GM23338 (cell line): ENCODE data around the gene CAMTA1. TPM values are rescaled to one million over a fixed set of nuclear protein-coding genes. Genes with fewer than 3 reads are reported as not detected.

ENCODE experiments used
- ATAC-seq: fragments of 200-7000 bp; cut with Tn5 transposase; 3 replicates; pipeline ENCODE4 v1.9.1; 2020
- DNase-seq: peaks from one replicate; pipeline ENCODE4 v3.0.0-alpha.2; 2015; ENCODE audit warnings: low spot score
- H2AFZ ChIP-seq: fragments of 200-600 bp; sonication (generic); 2 replicates; pipeline ENCODE4 v1.8.0; 2016; ENCODE audit warnings: antibody characterized with exemption, mild to moderate bottlenecking, moderate library complexity
- H3F3A ChIP-seq: fragments of 200-600 bp; sonication (generic); replicated peaks from 2 replicates; pipeline ENCODE4 v1.8.0; 2017; ENCODE audit warnings: antibody characterized with exemption, mixed run types, low read depth
- H3K27ac ChIP-seq: fragments of 200-600 bp; sonication (generic); 2 replicates; pipeline ENCODE4 v1.6.1; 2016; ENCODE audit warnings: low read depth
- H3K27me3 ChIP-seq: fragments of 200-600 bp; sonication (generic); 2 replicates; pipeline ENCODE4 v1.8.0; 2016; ENCODE audit warnings: mild to moderate bottlenecking, mixed run types, moderate library complexity; ENCODE audit not compliant: insufficient read depth
- H3K36me3 ChIP-seq: fragments of 200-600 bp; sonication (generic); 2 replicates; pipeline ENCODE4 v1.8.0; 2016; ENCODE audit warnings: mild to moderate bottlenecking; ENCODE audit not compliant: insufficient read depth
- H3K4me1 ChIP-seq: fragments of 200-600 bp; sonication (generic); 2 replicates; pipeline ENCODE4 v1.8.0; 2016; ENCODE audit warnings: mild to moderate bottlenecking, moderate library complexity; ENCODE audit not compliant: insufficient read depth
- H3K4me2 ChIP-seq: fragments of 200-600 bp; sonication (generic); 2 replicates; pipeline ENCODE4 v1.7.1; 2017; ENCODE audit warnings: mixed run types
- H3K4me3 ChIP-seq: fragments of 200-600 bp; sonication (generic); 2 replicates; pipeline ENCODE4 v1.6.1; 2016; ENCODE audit warnings: mixed run types
- H3K79me2 ChIP-seq: fragments of 200-600 bp; sonication (generic); replicated peaks from 2 replicates; pipeline ENCODE4 v1.8.0; 2017; ENCODE audit warnings: mild to moderate bottlenecking; ENCODE audit not compliant: insufficient read depth
- H3K9me2 ChIP-seq: fragments of 200-600 bp; sonication (generic); 2 replicates; pipeline ENCODE4 v1.8.0; 2017; ENCODE audit not compliant: insufficient read depth
- H4K20me1 ChIP-seq: fragments of 200-600 bp; sonication (generic); replicated peaks from 2 replicates; pipeline ENCODE4 v1.8.0; 2017; ENCODE audit warnings: mild to moderate bottlenecking; ENCODE audit not compliant: insufficient read depth
- H3K27ac Mint-ChIP-seq: 2 replicates; pipeline ENCODE4 v1.8.0; 2020; ENCODE audit warnings: inconsistent platforms, mild to moderate bottlenecking, moderate library complexity, mixed read lengths
- H3K27me3 Mint-ChIP-seq: 3 replicates; pipeline ENCODE4 v1.8.0; 2022; ENCODE audit warnings: low read depth, mild to moderate bottlenecking, moderate library complexity, mixed read lengths, inconsistent platforms; ENCODE audit not compliant: insufficient read depth, poor library complexity
- H3K36me3 Mint-ChIP-seq: 3 replicates; pipeline ENCODE4 v1.8.0; 2021; ENCODE audit warnings: low read depth, mild to moderate bottlenecking, inconsistent platforms, moderate library complexity, mixed read lengths
- H3K4me1 Mint-ChIP-seq: 3 replicates; pipeline ENCODE4 v1.8.0; 2020; ENCODE audit warnings: mild to moderate bottlenecking, inconsistent platforms, mixed read lengths
- H3K4me3 Mint-ChIP-seq: 3 replicates; pipeline ENCODE4 v1.8.0; 2021; ENCODE audit warnings: moderate library complexity, mild to moderate bottlenecking, inconsistent platforms, mixed read lengths
- H3K9me3 Mint-ChIP-seq: 3 replicates; pipeline ENCODE4 v1.8.0; 2020; ENCODE audit warnings: moderate library complexity, mild to moderate bottlenecking, inconsistent platforms, mixed read lengths
- CREB1 ChIP-seq: fragments of 250-450 bp; sonication (Bioruptor Pico); IDR thresholded peaks from 2 replicates; pipeline ENCODE4 v1.5.0; 2020; ENCODE audit warnings: low read depth, mild to moderate bottlenecking, moderate library complexity
- EZH2phosphoT487 ChIP-seq: fragments of 200-600 bp; sonication (generic); IDR thresholded peaks from one replicate; pipeline ENCODE4 v1.8.1; 2018; ENCODE audit warnings: antibody characterized with exemption; ENCODE audit not compliant: unreplicated experiment
- NANOG ChIP-seq: IDR thresholded peaks from 2 replicates; pipeline ENCODE4 v1.6.1; 2016; ENCODE audit warnings: antibody characterized with exemption, borderline replicate concordance
- STAT1 ChIP-seq: IDR thresholded peaks from one replicate; pipeline ENCODE4 v1.6.1; 2016; ENCODE audit warnings: antibody characterized with exemption; ENCODE audit not compliant: unreplicated experiment
- ZNF114 ChIP-seq: fragments of 250-450 bp; sonication (Bioruptor Pico); IDR thresholded peaks from 2 replicates; pipeline ENCODE4 v1.5.0; 2020; ENCODE audit warnings: mild to moderate bottlenecking, moderate library complexity
- ZNF331 ChIP-seq: fragments of 250-450 bp; sonication (Bioruptor Pico); IDR thresholded peaks from 2 replicates; pipeline ENCODE4 v1.5.0; 2020; ENCODE audit warnings: low read depth, mild to moderate bottlenecking, moderate library complexity
- polyA plus RNA-seq: library from polyadenylated mRNA; unstranded; fragments of >200 nt; fragmentation: Nextera tagmentation; extraction: Ambion mirVana; gene quantifications from 2 replicates; pipeline ENCODE4 v1.2.1, GENCODE V29; 2016
- total RNA-seq: library from RNA; depleted of rRNA; stranded (reverse); fragments of >200 nt; shearing (Covaris generic); gene quantifications from 2 replicates; pipeline ENCODE4 v1.2.3, GENCODE V29; 2014
- TF ChIP-seq, protein P1 (sequence below): IDR thresholded peaks from one replicate; pipeline ENCODE4 v1.6.1; 2018; ENCODE audit warnings: antibody characterized with exemption; ENCODE audit not compliant: unreplicated experiment
- TF ChIP-seq, protein P2 (sequence below), 2 experiments: fragments of 200-600 bp in 1 of 2; sonication (generic) in 1 of 2; conservative IDR thresholded peaks; 2 replicates each; pipeline versions ENCODE4 v1.5.1 to v1.6.1; 2016 to 2017; ENCODE audit warnings: antibody characterized with exemption in 2 of 2, low read depth in 2 of 2, mild to moderate bottlenecking in 2 of 2, moderate library complexity in 1 of 2
- TF ChIP-seq, protein P3 (sequence below): fragments of 250-450 bp; sonication (Bioruptor Pico); IDR thresholded peaks from 2 replicates; pipeline ENCODE4 v1.5.0; 2020; ENCODE audit warnings: mild to moderate bottlenecking, moderate library complexity

Gene CAMTA1
- total and polyA plus RNA-seq, 2 experiments from 2014 or later: 115 to 519 TPM

DNA sequence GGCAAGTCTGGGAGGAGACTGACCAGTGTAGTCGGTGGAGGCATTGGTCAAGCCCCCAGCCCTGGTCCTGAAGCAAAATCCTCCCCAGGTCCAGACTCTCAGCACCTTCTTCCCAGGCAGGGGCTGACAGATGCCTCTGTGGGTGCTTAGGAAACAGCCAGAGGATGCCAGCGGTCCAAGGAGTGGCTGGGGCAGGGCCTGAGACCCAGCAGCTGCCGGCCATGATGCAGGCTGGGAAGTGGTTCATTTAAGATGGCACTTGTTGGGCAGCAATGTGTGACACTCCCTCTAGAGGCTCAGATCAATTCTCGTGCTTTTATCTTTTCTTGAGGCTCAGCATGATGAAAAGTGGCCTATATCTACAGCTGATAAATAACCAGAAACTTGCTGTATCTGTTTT, 820.8 kb downstream of the CAMTA1 start:
- H3K27me3 Mint-ChIP-seq: peaks cover 9% of the 10 kb centered on the region
- Histone ChIP-seq H3K79me2 (no peaks in the 10 kb centered on the region), H4K20me1 (no peaks in the 10 kb centered on the region), H3K4me3 (no peak overlapping the region), H3K4me1 (peaks cover 9% of the 10 kb centered on the region; the same call in 1 of the 2 replicates), H3K36me3 (no peaks in the 10 kb centered on the region), H3K27me3 (no peaks in the 10 kb centered on the region), H3F3A (no peaks in the 10 kb centered on the region), H2AFZ (no peak overlapping the region), H3K4me2 (no peak overlapping the region), H3K27ac (no peak overlapping the region), H3K9me2 (peaks cover 14% of the 10 kb centered on the region)
- TF ChIP-seq, protein P1, sequence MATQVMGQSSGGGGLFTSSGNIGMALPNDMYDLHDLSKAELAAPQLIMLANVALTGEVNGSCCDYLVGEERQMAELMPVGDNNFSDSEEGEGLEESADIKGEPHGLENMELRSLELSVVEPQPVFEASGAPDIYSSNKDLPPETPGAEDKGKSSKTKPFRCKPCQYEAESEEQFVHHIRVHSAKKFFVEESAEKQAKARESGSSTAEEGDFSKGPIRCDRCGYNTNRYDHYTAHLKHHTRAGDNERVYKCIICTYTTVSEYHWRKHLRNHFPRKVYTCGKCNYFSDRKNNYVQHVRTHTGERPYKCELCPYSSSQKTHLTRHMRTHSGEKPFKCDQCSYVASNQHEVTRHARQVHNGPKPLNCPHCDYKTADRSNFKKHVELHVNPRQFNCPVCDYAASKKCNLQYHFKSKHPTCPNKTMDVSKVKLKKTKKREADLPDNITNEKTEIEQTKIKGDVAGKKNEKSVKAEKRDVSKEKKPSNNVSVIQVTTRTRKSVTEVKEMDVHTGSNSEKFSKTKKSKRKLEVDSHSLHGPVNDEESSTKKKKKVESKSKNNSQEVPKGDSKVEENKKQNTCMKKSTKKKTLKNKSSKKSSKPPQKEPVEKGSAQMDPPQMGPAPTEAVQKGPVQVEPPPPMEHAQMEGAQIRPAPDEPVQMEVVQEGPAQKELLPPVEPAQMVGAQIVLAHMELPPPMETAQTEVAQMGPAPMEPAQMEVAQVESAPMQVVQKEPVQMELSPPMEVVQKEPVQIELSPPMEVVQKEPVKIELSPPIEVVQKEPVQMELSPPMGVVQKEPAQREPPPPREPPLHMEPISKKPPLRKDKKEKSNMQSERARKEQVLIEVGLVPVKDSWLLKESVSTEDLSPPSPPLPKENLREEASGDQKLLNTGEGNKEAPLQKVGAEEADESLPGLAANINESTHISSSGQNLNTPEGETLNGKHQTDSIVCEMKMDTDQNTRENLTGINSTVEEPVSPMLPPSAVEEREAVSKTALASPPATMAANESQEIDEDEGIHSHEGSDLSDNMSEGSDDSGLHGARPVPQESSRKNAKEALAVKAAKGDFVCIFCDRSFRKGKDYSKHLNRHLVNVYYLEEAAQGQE: no peak
- no peak for TF ChIP-seq NANOG
- TF ChIP-seq ZNF331: no peak
- no peak for TF ChIP-seq EZH2phosphoT487
- TF ChIP-seq, protein P2, sequence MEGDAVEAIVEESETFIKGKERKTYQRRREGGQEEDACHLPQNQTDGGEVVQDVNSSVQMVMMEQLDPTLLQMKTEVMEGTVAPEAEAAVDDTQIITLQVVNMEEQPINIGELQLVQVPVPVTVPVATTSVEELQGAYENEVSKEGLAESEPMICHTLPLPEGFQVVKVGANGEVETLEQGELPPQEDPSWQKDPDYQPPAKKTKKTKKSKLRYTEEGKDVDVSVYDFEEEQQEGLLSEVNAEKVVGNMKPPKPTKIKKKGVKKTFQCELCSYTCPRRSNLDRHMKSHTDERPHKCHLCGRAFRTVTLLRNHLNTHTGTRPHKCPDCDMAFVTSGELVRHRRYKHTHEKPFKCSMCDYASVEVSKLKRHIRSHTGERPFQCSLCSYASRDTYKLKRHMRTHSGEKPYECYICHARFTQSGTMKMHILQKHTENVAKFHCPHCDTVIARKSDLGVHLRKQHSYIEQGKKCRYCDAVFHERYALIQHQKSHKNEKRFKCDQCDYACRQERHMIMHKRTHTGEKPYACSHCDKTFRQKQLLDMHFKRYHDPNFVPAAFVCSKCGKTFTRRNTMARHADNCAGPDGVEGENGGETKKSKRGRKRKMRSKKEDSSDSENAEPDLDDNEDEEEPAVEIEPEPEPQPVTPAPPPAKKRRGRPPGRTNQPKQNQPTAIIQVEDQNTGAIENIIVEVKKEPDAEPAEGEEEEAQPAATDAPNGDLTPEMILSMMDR (conservative IDR thresholded peaks at IDR 0.05; ENCODE audit: low read depth in 2 of 2): no peak
- TF ChIP-seq CREB1: no peak
- H3K27ac Mint-ChIP-seq: no peak overlapping the region
- ATAC-seq: no peak
- H3K4me3 Mint-ChIP-seq: no peak overlapping the region
- peaks cover 38% of the 10 kb centered on the region for H3K9me3 Mint-ChIP-seq
- peaks cover 10% of the 10 kb centered on the region; the same call in 2 of the 3 replicates for H3K36me3 Mint-ChIP-seq
- peaks cover 17% of the 10 kb centered on the region for H3K4me1 Mint-ChIP-seq
- DNase-seq: no peak

DNA sequence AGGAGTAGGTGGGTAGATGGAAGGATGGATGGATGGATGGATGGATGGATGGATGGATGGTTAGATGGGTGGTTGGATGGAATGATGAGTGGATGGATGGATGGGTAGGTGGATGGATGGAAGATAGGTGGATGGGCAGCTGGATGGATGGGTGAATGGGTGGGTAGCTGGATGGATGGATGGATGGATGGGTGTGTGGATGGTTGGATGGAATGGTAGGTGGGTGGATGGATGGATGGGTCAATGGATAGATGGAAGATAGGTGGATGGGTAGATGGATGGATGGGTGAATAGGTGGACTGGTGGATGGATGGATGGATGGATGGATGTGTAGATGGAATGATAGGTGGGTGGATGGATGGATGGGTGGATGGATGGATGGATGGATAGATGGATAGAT, 821.8 kb downstream of the CAMTA1 start:
- H3K4me1 Mint-ChIP-seq: peaks cover 17% of the 10 kb centered on the region
- no peak for TF ChIP-seq ZNF331
- no peak for TF ChIP-seq NANOG
- no peak for TF ChIP-seq CREB1
- no peak for TF ChIP-seq ZNF114 (CRISPR knock-in tag)
- TF ChIP-seq, protein P3, sequence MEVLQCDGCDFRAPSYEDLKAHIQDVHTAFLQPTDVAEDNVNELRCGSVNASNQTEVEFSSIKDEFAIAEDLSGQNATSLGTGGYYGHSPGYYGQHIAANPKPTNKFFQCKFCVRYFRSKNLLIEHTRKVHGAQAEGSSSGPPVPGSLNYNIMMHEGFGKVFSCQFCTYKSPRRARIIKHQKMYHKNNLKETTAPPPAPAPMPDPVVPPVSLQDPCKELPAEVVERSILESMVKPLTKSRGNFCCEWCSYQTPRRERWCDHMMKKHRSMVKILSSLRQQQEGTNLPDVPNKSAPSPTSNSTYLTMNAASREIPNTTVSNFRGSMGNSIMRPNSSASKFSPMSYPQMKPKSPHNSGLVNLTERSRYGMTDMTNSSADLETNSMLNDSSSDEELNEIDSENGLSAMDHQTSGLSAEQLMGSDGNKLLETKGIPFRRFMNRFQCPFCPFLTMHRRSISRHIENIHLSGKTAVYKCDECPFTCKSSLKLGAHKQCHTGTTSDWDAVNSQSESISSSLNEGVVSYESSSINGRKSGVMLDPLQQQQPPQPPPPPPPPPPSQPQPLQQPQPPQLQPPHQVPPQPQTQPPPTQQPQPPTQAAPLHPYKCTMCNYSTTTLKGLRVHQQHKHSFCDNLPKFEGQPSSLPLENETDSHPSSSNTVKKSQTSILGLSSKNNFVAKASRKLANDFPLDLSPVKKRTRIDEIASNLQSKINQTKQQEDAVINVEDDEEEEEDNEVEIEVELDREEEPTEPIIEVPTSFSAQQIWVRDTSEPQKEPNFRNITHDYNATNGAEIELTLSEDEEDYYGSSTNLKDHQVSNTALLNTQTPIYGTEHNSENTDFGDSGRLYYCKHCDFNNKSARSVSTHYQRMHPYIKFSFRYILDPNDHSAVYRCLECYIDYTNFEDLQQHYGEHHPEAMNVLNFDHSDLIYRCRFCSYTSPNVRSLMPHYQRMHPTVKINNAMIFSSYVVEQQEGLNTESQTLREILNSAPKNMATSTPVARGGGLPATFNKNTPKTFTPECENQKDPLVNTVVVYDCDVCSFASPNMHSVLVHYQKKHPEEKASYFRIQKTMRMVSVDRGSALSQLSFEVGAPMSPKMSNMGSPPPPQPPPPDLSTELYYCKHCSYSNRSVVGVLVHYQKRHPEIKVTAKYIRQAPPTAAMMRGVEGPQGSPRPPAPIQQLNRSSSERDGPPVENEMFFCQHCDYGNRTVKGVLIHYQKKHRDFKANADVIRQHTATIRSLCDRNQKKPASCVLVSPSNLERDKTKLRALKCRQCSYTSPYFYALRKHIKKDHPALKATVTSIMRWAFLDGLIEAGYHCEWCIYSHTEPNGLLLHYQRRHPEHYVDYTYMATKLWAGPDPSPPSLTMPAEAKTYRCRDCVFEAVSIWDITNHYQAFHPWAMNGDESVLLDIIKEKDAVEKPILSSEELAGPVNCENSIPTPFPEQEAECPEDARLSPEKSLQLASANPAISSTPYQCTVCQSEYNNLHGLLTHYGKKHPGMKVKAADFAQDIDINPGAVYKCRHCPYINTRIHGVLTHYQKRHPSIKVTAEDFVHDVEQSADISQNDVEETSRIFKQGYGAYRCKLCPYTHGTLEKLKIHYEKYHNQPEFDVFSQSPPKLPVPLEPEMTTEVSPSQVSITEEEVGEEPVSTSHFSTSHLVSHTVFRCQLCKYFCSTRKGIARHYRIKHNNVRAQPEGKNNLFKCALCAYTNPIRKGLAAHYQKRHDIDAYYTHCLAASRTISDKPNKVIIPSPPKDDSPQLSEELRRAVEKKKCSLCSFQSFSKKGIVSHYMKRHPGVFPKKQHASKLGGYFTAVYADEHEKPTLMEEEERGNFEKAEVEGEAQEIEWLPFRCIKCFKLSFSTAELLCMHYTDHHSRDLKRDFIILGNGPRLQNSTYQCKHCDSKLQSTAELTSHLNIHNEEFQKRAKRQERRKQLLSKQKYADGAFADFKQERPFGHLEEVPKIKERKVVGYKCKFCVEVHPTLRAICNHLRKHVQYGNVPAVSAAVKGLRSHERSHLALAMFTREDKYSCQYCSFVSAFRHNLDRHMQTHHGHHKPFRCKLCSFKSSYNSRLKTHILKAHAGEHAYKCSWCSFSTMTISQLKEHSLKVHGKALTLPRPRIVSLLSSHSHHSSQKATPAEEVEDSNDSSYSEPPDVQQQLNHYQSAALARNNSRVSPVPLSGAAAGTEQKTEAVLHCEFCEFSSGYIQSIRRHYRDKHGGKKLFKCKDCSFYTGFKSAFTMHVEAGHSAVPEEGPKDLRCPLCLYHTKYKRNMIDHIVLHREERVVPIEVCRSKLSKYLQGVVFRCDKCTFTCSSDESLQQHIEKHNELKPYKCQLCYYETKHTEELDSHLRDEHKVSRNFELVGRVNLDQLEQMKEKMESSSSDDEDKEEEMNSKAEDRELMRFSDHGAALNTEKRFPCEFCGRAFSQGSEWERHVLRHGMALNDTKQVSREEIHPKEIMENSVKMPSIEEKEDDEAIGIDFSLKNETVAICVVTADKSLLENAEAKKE (CRISPR knock-in tag): no peak
- TF ChIP-seq STAT1: no peak
- H3K36me3 Mint-ChIP-seq: peaks cover 10% of the 10 kb centered on the region; the same call in 2 of the 3 replicates
- no peak overlapping the region for H3K4me2 ChIP-seq
- no peak overlapping the region for H3K4me3 ChIP-seq
- H3K79me2 ChIP-seq: no peaks in the 10 kb centered on the region
- no peaks in the 10 kb centered on the region for H3F3A ChIP-seq
- no peak overlapping the region for H3K27ac ChIP-seq
- H3K27me3 Mint-ChIP-seq: peaks cover 9% of the 10 kb centered on the region
- ATAC-seq (no peak), DNase-seq (no peak)
- H4K20me1 ChIP-seq: no peaks in the 10 kb centered on the region
- peaks cover 14% of the 10 kb centered on the region for H3K9me2 ChIP-seq
- H3K27ac Mint-ChIP-seq: no peak overlapping the region
- no peak overlapping the region for H3K4me3 Mint-ChIP-seq
- H3K4me1 ChIP-seq: peaks cover 9% of the 10 kb centered on the region; the same call in 1 of the 2 replicates
- no peaks in the 10 kb centered on the region for H3K27me3 ChIP-seq
- no peak overlapping the region for H2AFZ ChIP-seq
- no peaks in the 10 kb centered on the region for H3K36me3 ChIP-seq
- peaks cover 38% of the 10 kb centered on the region for H3K9me3 Mint-ChIP-seq
